Stimulated activated naive CD8-positive, alpha-beta T cell treated with anti-CD3 and anti-CD28 coated beads, Interleukin-15, Interleukin-2, amounts not matched to agents 100 ng/mL and 50 ng/mL, for 24 hours (primary cell): ENCODE measurements around the gene ZFP30.
A peak's percentile ranks its signal among the peaks of the same experiment; 100 is the strongest.

Experiments
- H3K27ac Mint-ChIP-seq: one replicate; pipeline ENCODE4 v1.8.0; 2021; ENCODE audit warnings: mild to moderate bottlenecking, mixed read lengths
- H3K27me3 Mint-ChIP-seq: one replicate; pipeline ENCODE4 v1.8.0; 2021; ENCODE audit warnings: mixed read lengths
- H3K36me3 Mint-ChIP-seq: one replicate; pipeline ENCODE4 v1.8.0; 2021; ENCODE audit warnings: low read depth, mixed read lengths
- H3K4me1 Mint-ChIP-seq: one replicate; pipeline ENCODE4 v1.8.0; 2021; ENCODE audit warnings: low read depth, mixed read lengths
- H3K4me3 Mint-ChIP-seq: one replicate; pipeline ENCODE4 v1.8.0; 2021; ENCODE audit warnings: mild to moderate bottlenecking, mixed read lengths
- H3K9me3 Mint-ChIP-seq: one replicate; pipeline ENCODE4 v1.8.0; 2021; ENCODE audit warnings: mixed read lengths

ZFP30 gene

GRCh38 chr19:37594982-37595382 is 60.3 kb downstream of the ZFP30 start:
- Mint-ChIP-seq H3K9me3 (peaks cover 24% of the 10 kb centered on the region), H3K27ac (peak overlapping the region; percentile 99), H3K4me3 (peak overlapping the region; percentile 97), H3K36me3 (peaks cover 39% of the 10 kb centered on the region), H3K27me3 (no peaks in the 10 kb centered on the region), H3K4me1 (peaks cover 26% of the 10 kb centered on the region)

GRCh38 chr19:37594304-37594981 is 60.8 kb downstream of the ZFP30 start, which contains the start of the genes ZNF540 and ZNF571:
Gene ZNF540, plus strand, starts transcription at chr19:37594876. Its CDS starts 3,572 bp downstream, at chr19:37598448.
Gene ZNF571, minus strand, starts transcription at chr19:37594792. Its CDS starts 8,116 bp downstream, at chr19:37586676.
- peak within 1 kb of the TSS; percentile 97 for H3K4me3 Mint-ChIP-seq
- peaks cover 26% of the 10 kb centered on the region for H3K4me1 Mint-ChIP-seq
- peaks cover 19% of the 10 kb centered on the region for H3K9me3 Mint-ChIP-seq

GRCh38 chr19:37593996-37594303 is 61.3 kb downstream of the ZFP30 start:
- Mint-ChIP-seq H3K36me3 (peaks cover 35% of the 10 kb centered on the region), H3K27ac (peak overlapping the region; percentile 99), H3K27me3 (no peaks in the 10 kb centered on the region), H3K4me1 (peaks cover 26% of the 10 kb centered on the region), H3K4me3 (peak overlapping the region; percentile 97), H3K9me3 (peaks cover 18% of the 10 kb centered on the region)

More at GRCh38 chr19:37594304-37594981, 60.8 kb downstream of the ZFP30 start, which contains the start of the genes ZNF540 and ZNF571:
- H3K27me3 Mint-ChIP-seq: no peaks in the 10 kb centered on the region
- H3K27ac Mint-ChIP-seq: peak within 1 kb of the TSS; percentile 99
- peaks cover 35% of the 10 kb centered on the region for H3K36me3 Mint-ChIP-seq

- H3K9me3 Mint-ChIP-seq: peaks cover 44% of the 10 kb centered on the region
- no peaks in the 10 kb centered on the region for H3K4me1 Mint-ChIP-seq
- H3K36me3 Mint-ChIP-seq: no peaks in the 10 kb centered on the region
Observed at GRCh38 chr19:37583340-37583739, 71.9 kb downstream of the ZFP30 start.

GRCh38 chr19:37572203-37572602 is 83.1 kb downstream of the ZFP30 start:
- Mint-ChIP-seq H3K4me3 (no peak overlapping the region), H3K9me3 (peaks cover 62% of the 10 kb centered on the region), H3K27ac (no peak overlapping the region), H3K4me1 (no peaks in the 10 kb centered on the region), H3K27me3 (no peaks in the 10 kb centered on the region), H3K36me3 (peaks cover 39% of the 10 kb centered on the region)

More at GRCh38 chr19:37583340-37583739, 71.9 kb downstream of the ZFP30 start:
- Mint-ChIP-seq H3K27me3 (no peaks in the 10 kb centered on the region), H3K27ac (no peak overlapping the region), H3K4me3 (no peak overlapping the region)

GRCh38 chr19:37565370-37565669 is 89.9 kb downstream of the ZFP30 start:
- Mint-ChIP-seq H3K27ac (no peak overlapping the region), H3K36me3 (peaks cover 85% of the 10 kb centered on the region), H3K27me3 (no peaks in the 10 kb centered on the region), H3K4me1 (no peaks in the 10 kb centered on the region), H3K4me3 (no peak overlapping the region), H3K9me3 (peaks cover 67% of the 10 kb centered on the region)

GRCh38 chr19:37564624-37565369 is 90.5 kb downstream of the ZFP30 start:
- H3K4me3 Mint-ChIP-seq: no peak overlapping the region
- H3K4me1 Mint-ChIP-seq: no peaks in the 10 kb centered on the region
- H3K36me3 Mint-ChIP-seq: peaks cover 81% of the 10 kb centered on the region
- H3K9me3 Mint-ChIP-seq: peaks cover 63% of the 10 kb centered on the region
- H3K27me3 Mint-ChIP-seq: no peaks in the 10 kb centered on the region
- no peak overlapping the region for H3K27ac Mint-ChIP-seq
